HAP-1 (cell line): Measurements from ENCODE around the gene DDC.
"Not testable (repeated sequence)": the region's sequence is repeated elsewhere in the genome, so short reads cannot be mapped to it uniquely, and the experiment has no call there.

ENCODE experiments used
- DNase-seq, 2 experiments: peaks; one replicate each; pipeline ENCODE4 v3.0.0-alpha.2; 2016 to 2020; ENCODE audit warnings: low spot score in 2 of 2
- H3K27me3 ChIP-seq: fragments of 250-450 bp; sonication (Bioruptor Pico); 2 replicates; pipeline ENCODE4 v1.5.1; 2020; ENCODE audit warnings: low read depth, mild to moderate bottlenecking, moderate library complexity
- H3K36me3 ChIP-seq: fragments of 250-450 bp; sonication (Bioruptor Pico); replicated peaks from 2 replicates; pipeline ENCODE4 v1.5.1; 2020; ENCODE audit warnings: mild to moderate bottlenecking
- H3K4me1 ChIP-seq: fragments of 250-450 bp; sonication (Bioruptor Pico); 2 replicates; pipeline ENCODE4 v1.5.1; 2020; ENCODE audit warnings: mild to moderate bottlenecking
- H3K4me3 ChIP-seq: fragments of 250-450 bp; sonication (Bioruptor Pico); 2 replicates; pipeline ENCODE4 v1.5.1; 2020; ENCODE audit warnings: mild to moderate bottlenecking, moderate library complexity
- H3K9me3 ChIP-seq: fragments of 250-450 bp; sonication (Bioruptor Pico); 2 replicates; pipeline ENCODE4 v1.5.1; 2020; ENCODE audit warnings: mild to moderate bottlenecking, moderate library complexity
- in situ Hi-C: fragments of 300-500 bp; cut with MboI; formaldehyde crosslinking; loops from 3 replicates; pipeline ENCODE4 v1.14.3; 2020; ENCODE audit warnings: low sequenced_read_pairs, inconsistent platforms, mixed read lengths

DDC gene

DNA sequence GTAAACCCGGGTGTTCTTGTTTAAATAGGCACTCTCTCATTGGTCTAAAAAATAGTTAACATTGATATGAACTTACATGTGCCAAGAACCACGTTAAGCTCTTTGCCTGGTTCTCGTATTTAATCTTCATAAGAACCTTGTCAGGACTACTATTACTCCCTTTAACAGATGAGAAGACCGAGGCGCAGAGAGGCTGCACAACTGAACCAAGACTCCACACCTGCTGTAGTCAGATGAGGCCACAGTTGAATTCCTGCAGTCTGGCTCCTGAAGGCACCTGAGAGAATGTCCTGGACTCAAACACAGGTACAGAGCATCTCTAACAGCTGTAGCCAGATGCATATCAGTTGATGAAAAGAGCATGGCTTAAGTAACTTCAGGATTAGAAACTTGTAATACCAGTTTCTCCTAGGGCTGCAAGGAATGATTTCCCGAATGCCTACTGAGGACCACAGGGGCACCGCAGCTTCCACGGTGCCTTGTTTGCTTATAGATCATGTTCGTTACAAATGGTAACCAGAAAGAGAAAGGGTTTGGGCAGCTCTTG is 9.5 kb downstream of the DDC start:
- Histone ChIP-seq H3K4me1 (no peaks in the 10 kb centered on the region), H3K9me3 (no peaks in the 10 kb centered on the region), H3K27me3 (0 out of 2 replicates have a peak, but pooled peaks cover 3% of the 10 kb centered on the region), H3K4me3 (no peak overlapping the region), H3K36me3 (no peaks in the 10 kb centered on the region)
- in situ Hi-C loops, result no loop called here
- no peak for DNase-seq

DNA sequence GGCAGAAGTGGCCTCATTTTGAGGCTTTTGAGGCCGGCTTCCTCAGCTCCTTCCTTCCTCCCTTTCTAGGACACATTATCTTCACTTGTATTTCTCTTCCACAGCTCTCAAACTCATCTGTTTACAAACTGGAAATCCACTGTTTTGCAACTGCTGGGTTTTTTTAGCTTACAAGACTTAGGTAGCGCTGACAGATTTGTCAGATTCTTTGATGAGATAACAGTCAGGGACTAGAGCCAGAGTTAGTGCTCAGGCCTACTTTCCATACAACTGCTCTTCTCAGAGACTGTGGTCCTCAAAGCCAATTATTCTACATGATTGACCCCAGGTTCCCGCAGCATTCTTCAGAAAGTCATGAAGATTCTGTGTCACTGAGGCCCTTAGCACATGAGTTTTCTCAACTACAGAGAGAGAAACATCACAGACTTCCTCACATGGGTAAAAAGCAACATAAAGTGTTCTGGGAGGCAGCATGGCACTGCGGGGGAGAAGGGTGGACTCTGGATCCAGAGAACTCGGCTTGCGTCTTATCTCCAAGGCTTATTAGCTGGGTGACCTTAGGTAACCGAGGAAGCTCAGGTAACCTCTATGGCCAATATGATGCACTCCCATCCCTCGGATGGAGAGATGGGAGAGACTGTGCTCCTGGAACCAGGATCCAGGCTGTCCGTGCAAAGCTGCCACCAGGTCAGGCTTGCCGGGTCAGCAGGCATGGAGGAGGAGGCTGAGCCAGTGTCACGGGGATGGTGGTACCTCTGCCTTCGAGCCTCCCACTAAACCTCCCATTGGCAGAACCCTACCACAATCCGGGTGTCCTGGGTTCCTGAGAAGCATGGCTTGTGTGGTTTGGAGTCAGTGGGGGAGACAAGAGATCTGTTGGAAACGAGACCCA is 10.5 kb downstream of the DDC start:
- Histone ChIP-seq H3K4me1 (no peaks in the 10 kb centered on the region), H3K4me3 (no peak overlapping the region), H3K9me3 (no peaks in the 10 kb centered on the region), H3K27me3 (0 out of 2 replicates have a peak, but pooled peaks cover 3% of the 10 kb centered on the region), H3K36me3 (no peaks in the 10 kb centered on the region)
- DNase-seq, result no peak
- in situ Hi-C loops, result no loop called here

DNA sequence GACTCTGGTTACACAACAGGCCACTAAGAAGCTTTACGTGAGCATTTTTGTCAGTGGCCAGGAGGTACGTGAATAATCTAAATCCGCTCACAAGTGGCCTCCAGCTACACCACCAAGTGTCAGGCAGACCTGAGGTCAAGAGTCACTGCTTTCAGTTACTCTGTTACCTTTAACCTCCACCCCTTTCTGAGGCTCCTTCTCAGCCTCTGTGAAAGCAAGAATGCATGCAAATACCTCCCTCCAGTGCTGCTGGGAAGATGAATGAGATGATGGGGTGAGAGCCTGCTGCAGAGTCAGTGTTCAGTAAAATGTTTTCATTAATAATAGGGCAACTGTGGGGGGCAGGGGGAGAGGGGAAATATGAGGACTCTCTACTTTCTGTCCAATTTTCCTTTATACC is 11.2 kb downstream of the DDC start:
- Histone ChIP-seq H3K27me3 (0 out of 2 replicates have a peak, but pooled peaks cover 3% of the 10 kb centered on the region), H3K4me3 (no peak overlapping the region), H3K9me3 (no peaks in the 10 kb centered on the region), H3K4me1 (no peaks in the 10 kb centered on the region), H3K36me3 (no peaks in the 10 kb centered on the region)
- in situ Hi-C loops, result no loop called here
- DNase-seq, result no peak

DNA sequence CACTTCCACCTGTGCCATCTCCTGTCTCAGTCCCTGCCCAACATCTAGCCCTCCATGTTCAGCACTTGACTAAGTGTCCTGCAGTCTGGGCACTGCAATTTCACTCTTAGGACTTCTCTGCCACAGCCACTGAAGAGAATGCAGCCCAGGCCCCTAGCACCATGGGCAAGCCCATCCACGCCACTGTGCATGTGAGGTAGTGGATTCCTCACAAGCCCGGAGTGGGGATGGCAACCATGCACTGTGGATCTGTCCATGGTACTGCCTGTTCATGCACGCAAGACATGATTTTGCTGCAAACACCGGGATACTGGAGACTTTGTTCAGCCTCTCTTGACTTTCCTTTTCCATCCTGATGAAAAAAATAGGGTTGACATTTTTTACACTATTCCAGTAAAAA is 12.3 kb downstream of the DDC start:
- H3K9me3 ChIP-seq, result no peaks in the 10 kb centered on the region
- peak in 1 of 2 experiments; percentile 27 for DNase-seq
- peaks cover 6% of the 10 kb centered on the region; the same call in 1 of the 2 replicates for H3K27me3 ChIP-seq
- no peaks in the 10 kb centered on the region for H3K36me3 ChIP-seq
- in situ Hi-C loops, result no loop called here
- H3K4me3 ChIP-seq, result no peak overlapping the region
- no peaks in the 10 kb centered on the region for H3K4me1 ChIP-seq

DNA sequence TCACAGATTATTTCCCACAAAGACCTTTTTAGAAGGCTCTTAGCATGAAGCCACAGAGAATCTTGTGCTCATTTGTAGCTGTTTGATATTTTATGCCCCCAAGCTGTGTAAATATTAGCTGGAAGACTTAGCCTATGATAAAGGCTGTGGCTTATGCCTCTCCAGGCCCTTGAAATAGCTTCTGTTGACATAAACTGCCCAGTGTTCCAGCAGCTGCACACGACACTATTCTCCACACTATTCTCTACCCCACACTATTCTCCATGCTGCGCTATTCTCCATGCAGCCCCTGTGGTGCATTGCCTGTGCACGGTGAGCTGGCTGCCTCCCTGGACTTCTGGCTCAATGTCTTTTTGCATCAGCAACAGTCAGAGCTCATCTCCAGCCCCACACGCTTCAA is 13.1 kb downstream of the DDC start:
- Histone ChIP-seq H3K4me3 (no peak overlapping the region), H3K4me1 (no peaks in the 10 kb centered on the region), H3K9me3 (no peaks in the 10 kb centered on the region), H3K36me3 (no peaks in the 10 kb centered on the region), H3K27me3 (peaks cover 4% of the 10 kb centered on the region; the same call in 1 of the 2 replicates)
- in situ Hi-C loops, result no loop called here
- DNase-seq, result no peak

DNA sequence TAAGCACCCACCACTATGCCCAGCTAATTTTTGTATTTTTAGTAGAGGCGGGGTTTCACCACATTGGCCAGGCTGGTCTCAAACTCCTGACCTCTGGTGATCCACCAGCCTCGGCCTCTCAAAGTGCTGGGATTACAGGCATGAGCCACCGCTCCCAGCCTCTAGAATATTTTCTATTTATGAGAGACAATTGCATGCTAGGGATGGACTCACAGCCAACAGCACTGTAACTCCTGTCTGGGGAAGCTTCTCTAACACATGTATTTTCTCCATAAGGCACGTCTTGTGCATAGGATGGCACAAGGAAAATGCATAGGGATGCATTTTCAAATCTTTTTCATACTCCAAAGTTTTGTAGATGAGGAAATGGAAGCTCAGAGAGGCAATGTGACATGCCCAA is 19.6 kb downstream of the DDC start:
- H3K4me3 ChIP-seq, H3K4me1 ChIP-seq, H3K9me3 ChIP-seq, H3K36me3 ChIP-seq, DNase-seq, in situ Hi-C loops, H3K27me3 ChIP-seq: not testable (repeated sequence)

DNA sequence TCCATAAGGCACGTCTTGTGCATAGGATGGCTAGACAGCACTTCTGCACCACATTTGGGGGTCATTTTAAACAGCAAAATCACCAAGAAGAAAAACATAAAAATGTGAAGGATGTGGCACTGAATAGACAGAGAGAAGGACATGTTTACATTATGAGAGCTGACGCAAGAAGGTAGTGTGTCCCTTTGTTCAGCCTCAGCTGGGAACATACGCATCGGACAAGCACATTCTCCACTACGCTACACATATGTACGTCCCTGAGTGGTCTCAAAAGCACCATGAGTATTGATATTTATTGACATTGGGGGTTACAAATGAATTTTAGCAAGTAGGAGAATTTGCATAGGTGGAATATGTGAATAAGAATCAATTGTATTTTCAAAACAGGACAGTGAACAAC is 20.2 kb downstream of the DDC start:
- Histone ChIP-seq H3K4me3 (no peak overlapping the region), H3K9me3 (no peaks in the 10 kb centered on the region), H3K27me3 (peaks cover 4% of the 10 kb centered on the region; the same call in 1 of the 2 replicates), H3K4me1 (no peaks in the 10 kb centered on the region), H3K36me3 (no peaks in the 10 kb centered on the region)
- no peak for DNase-seq
- in situ Hi-C loops, result no loop called here

DNA sequence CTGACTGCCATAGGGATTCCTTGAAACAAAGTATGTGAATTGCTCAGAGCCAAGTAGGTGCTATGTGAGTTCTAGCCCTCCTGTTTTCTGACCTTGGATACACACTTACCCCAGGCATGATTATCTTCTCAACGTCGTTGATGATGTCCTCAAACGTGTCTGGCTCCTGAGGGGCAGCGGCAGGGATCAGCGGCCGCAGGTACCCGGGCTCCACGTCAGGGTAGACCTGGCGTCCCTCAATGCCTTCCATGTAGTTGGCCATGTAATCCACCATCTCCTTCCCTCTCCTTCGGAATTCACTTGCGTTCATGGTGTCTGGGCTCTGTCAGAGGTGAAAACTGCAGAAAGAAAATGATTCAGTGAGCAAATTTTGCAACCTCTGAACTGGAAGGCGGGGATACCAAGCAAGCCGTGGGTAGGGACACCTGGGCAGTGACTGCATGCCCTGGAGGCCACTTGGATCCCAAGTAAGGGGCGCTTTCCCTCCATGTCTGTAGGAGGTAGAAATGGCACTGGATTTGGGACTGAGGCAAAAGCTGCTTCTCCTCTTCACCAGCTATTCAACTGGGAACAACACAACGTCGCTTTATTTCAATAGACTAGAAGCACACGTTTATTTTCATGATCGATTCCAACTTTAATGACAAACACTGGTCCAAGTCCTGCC is 21.3 kb downstream of the DDC start:
- Histone ChIP-seq H3K36me3 (no peaks in the 10 kb centered on the region), H3K9me3 (no peaks in the 10 kb centered on the region), H3K27me3 (peaks cover 3% of the 10 kb centered on the region; the same call in 1 of the 2 replicates), H3K4me1 (no peaks in the 10 kb centered on the region), H3K4me3 (no peak overlapping the region)
- no peak for DNase-seq
- in situ Hi-C loops, result no loop called here

DNA sequence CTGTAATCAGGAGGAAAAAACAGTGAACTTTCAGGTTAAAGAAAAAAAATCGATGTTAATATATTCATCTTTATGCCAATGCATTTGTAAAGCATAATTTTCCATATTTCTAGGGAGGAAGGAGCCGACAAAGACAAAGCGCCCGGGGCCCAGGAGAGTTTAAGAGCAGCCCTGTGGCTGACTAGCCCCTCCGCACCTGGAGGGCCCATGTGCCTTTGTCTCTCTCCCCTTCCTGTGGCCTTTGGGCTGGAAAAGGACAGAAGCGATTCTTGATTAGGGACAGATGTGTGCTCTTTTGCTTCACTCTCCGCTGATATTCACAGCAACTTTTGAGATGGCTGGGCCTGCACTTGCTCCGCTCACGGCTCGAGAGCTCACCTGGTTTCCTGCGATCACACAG is 23.1 kb downstream of the DDC start:
- in situ Hi-C loops, result no loop called here
- no peak for DNase-seq
- Histone ChIP-seq H3K4me1 (no peaks in the 10 kb centered on the region), H3K4me3 (no peak overlapping the region), H3K36me3 (no peaks in the 10 kb centered on the region), H3K9me3 (no peaks in the 10 kb centered on the region), H3K27me3 (no peaks in the 10 kb centered on the region)

DNA sequence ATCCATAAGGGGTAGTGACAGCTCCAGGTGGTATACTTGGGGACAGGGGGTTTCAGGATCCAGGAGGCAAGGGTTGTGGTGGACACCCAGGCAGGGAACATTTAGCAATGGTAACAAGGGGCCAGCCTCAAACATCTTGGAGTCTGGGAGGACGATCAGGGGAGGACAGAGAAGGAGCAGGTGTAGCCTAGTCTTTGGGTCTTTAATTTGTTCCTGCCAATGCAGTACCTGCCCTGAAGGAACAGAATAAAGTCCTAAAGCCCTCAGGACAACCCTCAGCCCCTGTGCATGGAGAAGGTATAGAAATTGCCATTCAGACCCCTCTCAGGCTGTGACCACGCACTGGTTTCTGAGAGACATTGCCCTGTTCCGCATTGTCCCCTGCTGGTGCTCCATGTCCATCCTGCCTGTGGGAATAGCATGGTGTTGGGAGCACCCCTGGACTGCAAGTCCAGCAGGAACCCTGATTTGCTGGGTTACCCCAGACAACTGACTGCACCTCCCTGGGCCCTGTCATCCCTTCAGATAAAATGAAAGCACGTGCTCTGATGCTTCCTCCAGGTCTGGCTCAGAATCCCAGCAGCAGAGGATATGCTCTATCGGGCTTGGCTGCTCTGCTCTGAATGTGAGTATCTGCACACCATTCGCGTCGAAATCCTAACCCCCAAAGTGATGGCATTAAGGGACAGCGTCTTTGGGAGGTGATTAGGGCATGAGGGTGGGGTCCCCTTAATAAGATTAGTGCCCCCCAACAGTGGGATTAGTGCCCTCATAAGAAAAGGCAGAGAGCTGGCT is 24.2 kb downstream of the DDC start:
- in situ Hi-C loops, result no loop called here
- Histone ChIP-seq H3K4me3 (no peak overlapping the region), H3K4me1 (no peaks in the 10 kb centered on the region), H3K9me3 (no peaks in the 10 kb centered on the region), H3K36me3 (no peaks in the 10 kb centered on the region), H3K27me3 (no peaks in the 10 kb centered on the region)
- no peak for DNase-seq

DNA sequence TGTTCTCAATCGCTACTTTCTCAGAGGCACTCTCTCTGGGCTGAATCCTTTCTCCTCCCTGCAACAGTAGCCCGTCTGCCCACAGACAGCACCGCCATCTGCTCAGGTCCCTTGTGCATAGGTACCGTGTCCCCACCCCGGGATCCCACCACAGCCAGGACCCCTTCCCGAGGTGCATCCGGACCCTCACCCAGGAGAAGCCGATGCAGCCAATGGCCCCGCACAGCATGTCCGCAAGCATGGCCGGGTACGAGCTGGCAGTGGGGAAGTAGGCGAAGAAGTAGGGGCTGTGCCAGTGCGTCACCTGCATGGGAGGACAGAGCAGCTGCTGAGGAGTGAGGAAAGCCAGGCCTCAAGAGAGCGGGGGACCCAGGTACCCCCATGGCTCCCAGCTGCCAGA is 25.5 kb downstream of the DDC start:
- DNase-seq, result no peak
- Histone ChIP-seq H3K36me3 (no peaks in the 10 kb centered on the region), H3K4me1 (no peaks in the 10 kb centered on the region), H3K9me3 (no peaks in the 10 kb centered on the region), H3K27me3 (no peaks in the 10 kb centered on the region), H3K4me3 (no peak overlapping the region)
- in situ Hi-C loops, result no loop called here

DNA sequence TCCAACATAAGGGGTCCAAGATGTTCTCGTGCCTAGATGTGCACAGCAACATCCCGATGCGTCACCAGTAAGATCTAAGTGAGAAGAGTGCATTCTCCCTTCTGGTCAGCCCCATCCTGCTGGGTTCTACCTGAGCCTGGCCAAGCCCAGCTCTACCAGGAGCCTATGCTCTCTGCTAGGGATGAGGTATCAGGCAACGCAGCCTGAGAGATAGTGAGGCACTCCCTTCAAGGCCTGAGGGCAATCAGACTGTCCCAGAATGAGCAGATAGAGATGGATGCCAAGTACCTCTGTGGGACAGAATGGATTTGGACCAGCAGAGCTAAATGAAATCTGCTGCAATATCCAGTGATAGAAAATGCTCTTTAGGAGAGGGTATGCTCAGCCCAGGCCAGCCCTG is 26.7 kb downstream of the DDC start:
- no peaks in the 10 kb centered on the region for H3K4me1 ChIP-seq
- in situ Hi-C loops, result no loop called here
- no peaks in the 10 kb centered on the region for H3K36me3 ChIP-seq
- no peaks in the 10 kb centered on the region for H3K9me3 ChIP-seq
- no peak overlapping the region for H3K4me3 ChIP-seq
- DNase-seq, result no peak
- H3K27me3 ChIP-seq, result no peaks in the 10 kb centered on the region

DNA sequence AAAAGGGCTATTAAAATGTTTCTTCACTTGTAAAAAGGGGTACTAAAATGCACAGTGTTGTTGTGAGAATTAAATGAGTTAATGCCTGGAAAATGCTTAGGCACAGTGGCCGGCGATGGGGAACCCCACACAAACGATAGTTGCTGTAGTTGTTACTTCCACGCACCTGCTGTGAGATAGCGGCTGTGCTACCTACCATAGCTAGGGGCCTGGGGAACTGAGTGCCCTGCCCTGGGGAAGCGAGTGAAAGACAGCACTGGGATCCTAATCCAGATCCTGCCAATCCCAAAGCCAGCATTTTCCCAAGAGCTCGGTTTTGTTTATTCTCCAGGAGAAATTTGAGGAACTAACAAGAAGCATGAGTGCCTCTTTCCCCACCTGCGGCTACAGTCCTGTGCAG is 27.8 kb downstream of the DDC start:
- no peak for DNase-seq
- no peaks in the 10 kb centered on the region for H3K4me1 ChIP-seq
- H3K27me3 ChIP-seq, result no peaks in the 10 kb centered on the region
- no peaks in the 10 kb centered on the region for H3K9me3 ChIP-seq
- no peak overlapping the region for H3K4me3 ChIP-seq
- no peaks in the 10 kb centered on the region for H3K36me3 ChIP-seq
- in situ Hi-C loops, result no loop called here
